ENCODE data around the gene FRK.
"Not testable (repeated sequence)": the region's sequence is repeated elsewhere in the genome, so short reads cannot be mapped to it uniquely, and the experiment has no call there.

The FRK gene

DNA sequence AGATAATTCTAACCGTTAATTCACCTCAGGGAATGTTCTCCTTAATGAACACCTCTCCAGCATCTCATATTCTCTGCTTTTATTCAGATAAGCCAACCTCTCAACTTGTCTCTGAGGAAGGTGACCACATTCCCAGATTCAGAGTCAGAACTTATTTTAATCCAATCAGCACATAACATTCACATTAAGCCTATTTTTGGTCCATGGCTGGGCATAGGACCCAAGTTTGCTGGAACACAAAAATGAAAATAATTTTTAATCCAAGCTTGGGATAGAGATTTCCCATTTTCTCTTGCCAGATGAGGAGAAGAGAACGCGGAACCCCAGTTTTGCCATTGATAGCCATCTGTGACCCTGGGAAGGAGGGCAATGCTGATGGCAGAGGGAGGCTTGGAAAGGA is 126.5 kb downstream of the FRK start:
- DNase-seq = no peak

DNA sequence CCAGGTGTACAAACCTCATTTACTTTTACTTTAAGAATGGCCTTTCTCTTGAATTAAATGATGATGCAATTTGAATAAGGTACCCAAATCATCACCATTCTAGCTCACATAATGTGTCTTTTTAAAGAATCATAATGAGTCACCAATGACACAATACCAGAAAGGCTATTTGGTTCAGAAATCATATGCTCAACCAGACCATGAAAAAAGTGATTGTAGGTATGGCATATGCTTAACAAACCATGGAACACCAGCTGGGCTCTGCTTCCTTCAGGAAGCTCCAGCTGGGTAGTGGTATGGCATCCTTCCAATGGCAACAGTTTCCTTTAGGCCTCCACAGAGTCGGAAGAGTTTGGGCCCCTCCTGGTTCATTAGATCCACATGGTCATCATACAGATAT is 128.2 kb downstream of the FRK start:
- DNase-seq = no peak

DNA sequence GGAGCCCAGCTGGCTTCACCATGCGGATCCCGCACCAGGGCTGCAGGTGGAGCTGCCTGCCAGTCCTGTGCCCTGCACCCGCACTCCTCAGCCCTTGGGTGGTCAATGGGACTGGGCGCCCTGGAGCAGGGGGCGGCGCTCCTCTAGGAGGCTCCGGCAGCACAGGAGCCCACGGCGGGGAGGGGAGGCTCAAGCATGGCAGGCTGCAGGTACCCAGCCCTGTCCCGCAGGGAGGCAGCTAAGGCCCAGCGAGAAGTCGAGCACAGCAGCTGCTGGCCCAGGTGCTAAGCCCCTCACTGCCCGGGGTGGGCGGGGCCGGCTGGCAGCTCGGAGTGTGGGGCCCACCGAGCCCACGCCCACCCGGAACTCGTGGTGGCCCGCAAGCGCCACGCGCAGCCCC is 132.7 kb downstream of the FRK start:
- not testable (repeated sequence) for DNase-seq

DNA sequence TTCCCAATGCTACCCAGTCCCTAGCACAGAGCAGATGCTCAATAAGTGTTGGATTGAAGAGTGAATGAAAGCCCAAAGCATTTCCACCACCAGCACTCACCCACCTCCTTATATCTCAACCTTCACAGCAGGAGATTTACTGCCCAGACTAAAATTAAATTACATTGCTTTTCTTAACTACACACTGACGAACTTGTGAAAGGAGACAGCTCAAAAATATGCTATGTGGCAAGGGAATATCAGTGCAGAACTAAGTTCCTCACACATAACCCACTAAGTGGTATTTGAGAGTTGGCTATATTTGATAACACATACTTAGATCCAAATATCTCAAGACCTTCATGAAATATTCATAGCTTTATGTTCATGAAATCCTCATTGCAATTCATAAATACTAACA is 137.7 kb downstream of the FRK start:
- no peak for DNase-seq

DNA sequence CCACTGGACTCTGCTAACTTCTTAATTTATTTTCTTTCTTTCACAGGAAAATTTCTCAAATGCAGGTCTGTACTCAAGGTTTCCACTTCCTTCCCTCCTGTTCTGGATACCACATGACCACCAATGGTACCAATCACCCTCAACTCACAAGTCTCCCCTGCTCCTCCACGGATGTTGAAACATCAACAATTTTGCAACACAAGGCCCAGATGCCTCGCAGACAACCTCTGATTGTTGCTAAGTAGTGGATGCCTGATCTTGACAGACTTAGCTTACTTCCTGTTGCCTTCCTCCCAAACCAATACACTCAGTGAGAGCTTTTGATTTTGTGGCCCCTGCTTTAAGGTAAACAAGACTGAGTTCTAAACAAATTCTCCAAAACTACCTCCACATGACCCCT is 146.6 kb downstream of the FRK start:
- DNase-seq = no peak

DNA sequence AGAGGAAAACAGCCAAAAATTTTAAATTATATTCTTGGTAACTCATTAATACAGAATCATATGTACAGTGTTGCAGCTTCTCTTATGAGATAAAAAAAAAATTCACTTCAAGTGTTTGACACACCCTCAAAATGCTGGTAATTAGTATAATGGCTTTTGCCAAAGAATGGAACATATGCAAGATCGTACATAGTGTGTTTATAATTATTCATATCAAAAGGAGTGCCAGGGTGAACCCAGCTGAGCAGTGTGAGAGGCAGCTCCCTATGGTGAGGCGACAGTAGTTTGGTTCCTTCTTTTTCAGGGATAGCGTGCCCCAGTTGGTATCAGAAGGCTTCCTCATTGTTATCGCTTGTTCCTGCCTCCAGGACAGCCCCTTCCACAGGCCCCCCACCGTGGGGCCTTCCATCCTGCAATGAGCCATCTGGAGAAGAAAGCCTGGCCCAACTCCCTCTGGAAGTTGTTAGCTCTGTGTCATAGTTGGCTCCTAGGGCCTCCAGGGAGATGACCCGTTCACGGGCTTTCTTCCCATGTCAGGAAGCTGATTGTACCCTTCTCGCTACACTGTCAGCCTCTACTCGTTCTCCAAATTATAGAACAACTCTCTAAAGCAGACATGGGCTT is 150.7 kb downstream of the FRK start:
- no peak for DNase-seq

DNA sequence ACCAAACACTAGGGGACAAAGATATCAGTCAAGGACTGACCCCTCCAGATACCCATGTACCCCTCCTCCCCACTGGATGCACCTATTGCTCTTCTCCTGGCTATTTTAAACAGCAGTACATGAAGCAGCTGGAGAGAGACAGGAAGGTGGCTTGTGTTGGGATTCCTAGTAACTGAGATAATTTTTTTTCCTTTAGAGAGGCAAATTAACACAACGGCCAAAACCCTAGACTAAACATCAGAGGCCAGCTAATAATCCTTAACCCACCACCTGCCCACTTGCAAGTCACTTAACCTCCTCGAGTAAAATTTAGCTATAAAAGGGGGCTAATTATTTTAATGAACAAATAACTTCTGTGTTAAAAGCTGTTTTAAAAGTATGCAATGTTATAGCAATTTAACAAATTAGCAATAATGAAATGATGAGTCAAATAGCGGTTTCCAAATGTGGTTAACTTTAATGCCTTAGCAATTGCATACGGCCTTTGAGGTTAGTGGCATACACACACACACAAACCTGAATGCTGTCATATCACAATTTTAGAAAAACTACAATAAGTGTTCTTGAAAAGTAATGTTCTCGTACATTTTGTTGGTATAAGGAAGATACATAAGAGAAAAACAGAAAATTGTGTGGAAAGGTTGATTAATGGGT is 151.7 kb downstream of the FRK start:
- DNase-seq = no peak

DNA sequence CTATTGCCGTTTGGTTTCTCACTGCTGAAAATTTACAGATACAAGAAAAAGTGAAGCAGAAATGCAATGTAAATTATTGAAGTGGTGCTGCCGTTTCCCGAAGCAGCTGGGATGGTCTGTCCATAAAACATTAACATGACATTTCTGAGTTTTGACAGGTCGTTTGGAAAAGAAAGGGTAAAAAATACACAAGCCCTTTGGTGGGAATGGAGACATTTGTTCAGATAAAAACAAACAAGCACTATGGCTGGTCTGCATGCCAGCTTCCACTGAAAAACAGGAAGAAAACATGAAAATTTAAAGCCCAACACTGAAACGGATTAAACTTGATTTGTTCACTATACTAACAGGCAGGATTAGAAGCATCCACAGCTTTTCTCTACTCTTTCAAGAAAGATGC is 155.2 kb downstream of the FRK start:
- DNase-seq = no peak

DNA sequence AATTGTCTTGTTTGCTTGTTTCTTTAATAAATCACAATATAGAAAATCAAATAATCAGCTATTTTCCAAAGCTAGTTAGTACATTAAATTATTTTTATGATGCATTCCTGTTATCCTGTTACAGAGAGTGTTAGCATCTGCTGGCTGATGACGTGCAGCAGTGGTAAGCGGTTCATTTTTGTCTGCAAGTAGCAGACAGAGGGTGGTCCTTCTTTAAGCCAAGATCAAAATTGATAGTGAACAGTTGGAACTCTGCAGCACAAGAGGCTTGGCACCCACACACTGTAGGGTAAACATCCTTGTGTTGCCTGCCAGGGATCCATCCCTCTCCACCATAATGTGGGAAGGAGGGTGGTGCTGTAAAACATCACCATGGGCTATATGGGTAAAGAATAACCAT is 158.3 kb downstream of the FRK start:
- no peak for DNase-seq

DNA sequence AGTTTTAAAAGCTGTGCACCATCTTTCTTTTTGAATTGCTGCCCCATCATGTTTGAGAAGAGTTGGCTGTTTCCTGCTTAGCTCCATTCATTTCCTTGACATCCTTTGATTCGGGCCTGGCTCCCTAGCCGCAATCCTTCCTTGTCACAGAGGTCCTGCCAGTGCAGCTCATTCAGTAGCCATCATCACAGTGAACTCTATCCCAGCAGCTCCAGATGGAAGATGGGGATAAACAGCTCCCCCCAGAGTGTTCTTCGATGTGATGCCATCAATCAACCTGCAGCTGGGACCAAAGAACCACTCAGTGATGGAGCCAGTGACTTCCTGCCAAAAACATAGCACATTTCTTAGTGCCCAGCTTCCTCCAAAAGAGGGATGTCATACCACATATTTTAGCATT is 158.8 kb downstream of the FRK start:
- DNase-seq = no peak

DNA sequence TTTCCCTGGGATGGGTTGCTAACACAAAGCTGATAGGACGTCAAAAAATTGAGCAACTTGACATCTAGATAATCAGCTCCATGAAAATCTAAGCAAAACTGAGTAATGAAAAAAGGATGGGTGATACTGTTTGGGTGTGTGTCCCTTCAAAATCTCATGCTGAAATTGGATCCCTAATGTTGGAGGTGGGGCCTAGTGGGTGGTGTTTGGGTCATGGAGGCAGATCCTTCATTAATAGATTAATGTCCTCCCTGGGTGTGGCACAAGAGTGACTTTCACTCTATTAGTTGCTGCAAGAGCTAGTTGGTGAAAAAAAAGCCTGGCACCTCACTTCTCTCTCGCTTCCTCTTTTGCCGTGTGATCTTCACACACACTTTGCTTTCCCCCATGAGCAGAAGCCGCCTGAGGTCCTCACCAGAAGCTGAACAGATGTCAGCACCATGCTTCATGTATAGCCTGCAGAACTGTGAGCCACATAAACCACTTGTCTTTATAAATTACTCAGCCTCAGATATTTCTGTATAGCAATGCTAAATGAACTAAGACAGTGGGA is 160.9 kb downstream of the FRK start:
- no peak for DNase-seq

DNA sequence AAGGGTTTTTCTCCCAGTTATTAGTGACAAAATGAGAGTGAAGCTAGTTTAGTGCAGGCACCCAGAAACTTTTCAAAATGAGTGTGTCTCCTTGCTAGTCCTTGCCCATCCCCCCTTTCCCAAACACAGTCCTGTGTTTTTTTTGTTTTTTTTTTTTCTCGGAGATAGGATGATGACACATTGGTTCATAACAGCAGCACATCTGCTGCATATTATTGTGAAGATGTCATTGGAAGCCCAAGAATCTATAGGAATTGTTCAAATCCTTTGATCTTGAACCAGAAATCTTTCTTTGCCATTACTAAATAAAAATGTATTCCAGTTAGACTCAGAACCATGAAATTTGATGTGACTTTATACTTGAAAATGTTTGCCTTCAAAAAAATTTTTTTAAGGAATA is 162.4 kb downstream of the FRK start:
- no peak for DNase-seq

DNA sequence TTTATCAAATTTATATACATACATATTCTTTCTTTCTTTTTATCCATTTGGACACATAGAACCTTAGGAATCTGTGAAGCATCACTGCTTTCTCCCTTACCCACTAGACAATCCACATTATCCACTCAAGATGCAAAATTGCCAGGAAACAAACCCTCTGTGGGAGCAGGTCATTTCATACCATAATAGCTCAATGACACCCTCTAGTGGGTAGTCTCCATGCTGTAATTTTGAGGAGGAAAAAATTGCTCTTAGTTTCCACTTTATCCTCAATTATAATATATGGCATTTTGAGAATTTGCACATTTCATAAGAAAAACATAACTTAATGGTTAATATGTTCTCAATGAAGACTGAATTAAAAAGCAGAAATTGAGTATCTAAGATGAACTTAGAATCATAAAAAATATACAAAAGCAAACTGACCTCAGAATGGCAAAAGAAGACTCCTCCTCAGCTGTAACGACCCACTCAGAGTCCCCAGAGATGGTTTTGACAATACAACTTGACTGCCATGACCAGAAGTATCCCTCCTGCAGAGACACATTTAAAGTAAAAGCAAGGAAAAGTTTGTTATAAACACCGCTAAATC is 164.1 kb downstream of the FRK start:
- DNase-seq = no peak

DNA sequence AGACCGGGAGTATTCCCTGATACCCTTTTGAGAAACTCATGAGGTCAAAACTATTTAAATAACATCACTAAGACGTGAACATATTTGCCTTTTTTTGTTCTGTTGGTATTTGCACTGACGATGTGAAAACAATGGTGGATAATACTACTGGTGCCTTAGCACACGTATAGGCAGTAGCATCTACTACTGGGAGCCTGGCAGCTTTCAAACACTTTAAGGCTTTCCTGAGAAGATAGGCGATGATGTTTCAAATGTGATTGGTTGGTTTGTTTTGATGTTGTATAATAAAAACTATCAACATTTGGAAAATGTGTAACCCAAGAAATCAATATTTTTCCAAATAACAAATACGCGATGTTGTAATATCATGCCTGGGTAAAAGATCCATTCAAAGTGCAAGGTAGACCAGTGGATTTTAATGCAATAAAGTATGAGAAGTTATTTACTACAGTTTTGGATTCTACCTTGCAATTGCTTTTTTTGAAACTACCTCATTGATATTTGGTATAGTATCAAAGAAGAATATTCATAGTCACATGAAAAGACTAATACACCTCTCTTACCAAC is 166.2 kb downstream of the FRK start:
- no peak for DNase-seq

DNA sequence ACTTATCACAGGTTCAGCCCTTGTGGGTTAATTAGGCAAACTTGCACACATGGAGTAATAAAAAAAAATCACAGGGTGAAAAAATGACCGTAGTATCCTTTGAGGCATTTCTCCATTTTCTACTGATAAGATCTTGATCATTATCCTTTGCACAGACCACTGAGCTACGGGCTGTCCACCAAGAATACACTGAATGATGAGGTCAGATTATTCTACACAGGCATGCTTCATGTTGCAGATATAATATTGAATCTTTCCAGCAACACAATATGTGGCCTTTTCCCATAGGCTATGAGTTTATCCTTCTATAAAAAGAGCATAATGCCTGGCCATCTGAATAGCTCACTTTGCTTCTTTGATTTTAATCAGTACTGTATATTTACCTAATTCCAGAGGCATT is 168.9 kb downstream of the FRK start:
- DNase-seq = no peak

DNA sequence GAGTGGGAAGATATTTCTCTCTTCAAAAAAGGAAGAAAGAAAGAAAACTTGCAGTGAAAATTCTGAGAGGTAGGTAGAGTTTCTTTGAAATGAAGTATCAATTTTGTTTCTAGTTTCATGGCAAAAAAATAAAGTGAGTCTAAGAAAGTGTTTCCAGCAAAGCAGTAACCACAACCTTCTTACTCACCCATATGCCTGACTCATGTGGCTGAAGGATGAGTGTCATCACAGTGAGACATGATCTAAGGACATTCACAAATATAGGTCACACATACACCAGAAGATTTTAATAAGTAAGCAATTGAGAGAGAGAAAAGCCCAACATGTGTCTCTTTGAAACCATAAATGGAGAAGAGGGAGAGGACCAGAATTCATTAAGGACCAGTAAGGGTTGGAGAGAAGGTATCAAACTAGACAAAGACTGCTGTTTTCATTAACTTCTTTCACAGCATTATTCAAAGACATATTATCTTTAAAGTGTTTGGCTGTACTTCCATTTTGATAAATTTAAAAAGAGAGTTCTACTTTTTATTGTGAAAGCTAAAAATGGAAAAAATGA is 169.5 kb downstream of the FRK start:
- DNase-seq = no peak

DNA sequence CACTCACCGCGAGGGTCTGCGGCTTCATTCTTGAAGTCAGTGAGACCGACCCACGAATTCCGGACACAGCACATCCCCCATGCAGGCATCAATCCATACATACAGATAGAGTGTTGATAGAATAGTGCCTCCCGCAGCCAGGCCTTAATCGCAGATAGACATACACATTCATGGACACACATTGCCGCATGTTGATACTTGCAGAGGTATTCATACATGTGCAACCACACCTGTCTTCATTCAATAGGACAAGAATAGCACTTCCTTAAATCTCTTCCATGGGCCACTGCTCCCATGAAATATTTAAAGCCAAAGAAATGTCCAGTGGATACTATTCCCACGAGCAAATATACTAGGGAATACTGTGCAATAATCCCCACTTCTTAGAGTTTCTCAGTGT is 170.5 kb downstream of the FRK start:
- DNase-seq = no peak

DNA sequence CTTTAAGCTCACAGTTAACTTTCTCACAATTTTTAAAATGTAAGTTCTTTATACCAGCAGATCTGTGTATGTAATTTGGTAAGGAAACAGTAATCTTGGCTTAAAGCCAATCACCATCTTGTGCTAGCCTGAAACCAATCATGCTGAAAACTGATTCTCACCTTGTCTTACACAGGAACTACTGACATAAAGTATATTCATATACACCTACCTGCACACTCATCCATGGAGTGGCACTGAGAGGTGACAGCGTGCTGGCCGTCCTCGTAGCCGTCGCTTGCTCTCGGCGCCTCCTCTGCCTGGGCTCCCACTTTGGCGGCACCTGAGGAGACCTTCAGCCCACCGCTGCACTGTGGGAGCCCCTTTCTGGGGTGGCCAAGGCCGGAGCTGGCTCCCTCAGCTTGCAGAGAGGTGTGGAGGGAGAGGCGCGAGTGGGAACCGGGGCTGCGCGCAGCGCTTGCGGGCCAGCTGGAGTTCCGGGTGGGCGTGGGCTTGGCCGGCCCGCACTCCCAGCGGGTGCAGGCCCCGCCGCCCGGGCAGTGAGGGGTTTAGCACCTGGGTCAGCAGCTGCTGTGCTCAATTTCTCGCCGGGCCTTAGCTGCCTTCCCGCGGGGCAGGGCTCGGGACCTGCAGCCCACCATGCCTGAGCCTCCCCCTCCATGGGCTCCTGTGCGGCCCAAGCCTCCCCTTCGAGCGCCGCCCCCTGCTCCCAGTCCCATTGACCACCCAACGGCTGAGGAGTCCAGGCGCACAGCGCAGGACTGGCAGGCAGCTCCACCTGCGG is 171.8 kb downstream of the FRK start:
- not testable (repeated sequence) for DNase-seq

DNA sequence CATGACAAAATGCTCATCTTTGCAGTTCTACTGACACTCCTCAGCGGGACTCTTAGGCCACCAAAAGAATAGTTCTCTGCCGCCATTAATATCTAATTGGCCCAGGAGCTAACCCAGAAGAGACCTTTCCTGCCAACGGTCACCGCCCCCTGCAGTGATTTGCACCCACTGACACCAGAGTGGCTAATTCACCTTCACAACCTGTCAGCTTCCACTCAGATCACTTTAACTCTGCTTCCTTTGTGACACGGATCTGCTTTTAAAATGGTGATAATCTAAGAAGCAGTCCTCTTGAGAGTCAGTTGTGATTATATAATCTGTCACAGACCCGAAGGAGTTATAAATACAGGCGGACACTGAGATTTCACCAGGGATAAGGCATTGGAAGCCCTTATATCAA is 172.8 kb downstream of the FRK start:
- DNase-seq = no peak

DNA sequence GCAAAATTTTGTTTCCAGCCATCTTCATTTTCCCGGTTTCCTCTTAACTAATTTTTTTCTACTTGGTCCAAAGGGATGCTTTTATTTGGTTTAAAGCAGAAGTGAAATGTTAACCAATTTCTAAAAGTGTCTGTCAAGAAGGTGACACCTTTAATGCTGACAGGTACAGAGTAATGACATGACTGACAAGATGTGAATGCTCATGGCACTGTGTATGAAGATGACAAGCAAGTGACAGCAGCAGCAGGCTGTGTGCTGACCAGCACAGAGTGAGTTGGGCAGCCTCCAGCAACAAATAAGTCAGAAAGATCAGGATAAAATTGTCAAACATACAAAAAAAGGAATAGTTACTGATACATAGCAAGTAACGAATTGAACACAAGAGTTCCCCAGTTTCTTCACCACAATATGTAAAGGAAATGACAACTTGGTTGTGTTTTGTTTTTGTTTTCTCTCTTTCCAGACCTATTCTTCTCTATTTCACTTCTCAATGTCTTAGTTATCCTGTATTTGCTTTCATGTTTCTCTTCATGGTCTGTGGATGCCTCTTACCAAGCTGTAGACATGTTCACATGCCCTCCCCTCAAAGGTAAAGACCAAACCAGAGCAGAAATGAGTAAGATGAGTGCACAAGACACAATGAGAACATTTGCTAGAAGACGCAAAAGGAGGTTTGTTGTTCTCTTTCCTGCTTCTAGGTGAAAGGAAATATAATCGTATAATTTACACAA is 174.9 kb downstream of the FRK start:
- DNase-seq = no peak

DNA sequence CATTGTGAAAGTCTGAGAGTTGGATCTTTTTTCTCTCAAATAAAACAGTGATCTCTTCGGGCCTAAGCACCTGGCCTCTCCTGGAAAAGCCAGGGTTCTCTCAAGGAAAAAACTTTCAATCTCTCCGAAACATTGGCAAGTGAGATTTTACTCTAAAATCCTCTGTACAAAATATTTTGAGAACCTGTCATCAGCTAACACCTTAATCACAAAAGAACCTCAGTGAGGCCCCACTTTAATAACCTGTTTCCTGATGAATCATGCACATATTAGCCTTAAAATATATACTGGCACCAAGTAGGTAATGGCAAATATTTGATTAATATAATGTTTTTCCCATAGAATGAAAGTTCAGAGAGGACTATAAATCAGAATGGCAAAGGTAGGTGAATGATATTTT is 177.9 kb downstream of the FRK start:
- DNase-seq = no peak

DNA sequence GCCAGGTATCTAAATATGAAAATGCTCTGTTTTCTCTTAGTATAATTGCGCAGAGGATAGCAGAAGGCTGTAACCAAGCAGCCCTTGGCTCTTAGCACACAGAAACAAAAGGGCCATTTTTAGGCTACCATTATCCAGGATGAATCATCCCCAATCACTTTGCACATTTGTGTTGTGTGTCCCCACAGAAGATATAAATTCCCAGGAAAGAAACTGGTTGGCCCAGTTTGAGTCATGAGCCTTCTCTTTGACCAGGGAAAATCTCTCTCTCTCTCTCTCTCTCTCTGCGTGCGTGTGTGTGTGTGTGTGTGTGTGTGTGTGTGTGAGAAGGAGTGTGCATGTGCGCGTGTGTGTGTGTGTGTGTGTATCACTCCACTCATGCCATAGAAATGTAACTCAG is 178.5 kb downstream of the FRK start:
- DNase-seq = no peak
